ENCODE measurements around the gene RBMS2. TPM values are rescaled to one million over a fixed set of nuclear protein-coding genes. Genes with fewer than 3 reads are reported as not detected.

Gene RBMS2
- total and polyA plus RNA-seq, 9 of the 15 experiments (the other 6 are each of a cell fraction or from before 2014, with no cell fraction given): 0.08 to 10.5 (median 0.31) TPM

DNA sequence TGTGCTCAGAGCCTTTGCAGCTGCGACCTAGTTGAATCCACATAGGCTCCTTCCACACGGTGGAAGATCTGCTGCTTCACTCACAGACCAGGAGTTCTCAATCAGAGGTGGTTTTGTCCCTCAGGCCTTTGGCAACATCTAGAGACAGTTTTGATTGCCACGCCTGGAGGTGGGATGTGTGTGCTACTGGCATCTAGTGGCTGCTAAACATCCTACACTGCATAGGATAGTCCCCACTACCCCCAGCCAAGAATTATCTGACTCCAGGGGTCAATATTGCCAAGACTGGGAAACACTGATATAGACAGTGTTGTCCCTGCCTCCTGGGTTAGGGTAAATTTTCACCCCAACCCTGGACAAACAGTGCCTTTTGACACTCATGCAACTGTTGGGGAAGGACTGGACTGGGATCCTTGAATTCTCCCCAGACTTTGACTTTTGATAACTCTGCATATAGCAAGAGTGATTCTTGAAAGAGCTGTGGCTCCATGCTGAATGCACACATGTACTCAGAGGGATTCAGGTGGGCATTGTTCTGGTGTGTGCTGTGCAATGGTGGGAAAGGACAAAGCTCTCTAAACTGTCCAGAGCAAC lies 68.7 kb downstream of the RBMS2 start (continued):
- TF ChIP-seq SMC3 (conservative IDR thresholded peaks at IDR 0.05; ENCODE audit: insufficient read depth, low read depth, low read length) (peak; percentile 59), ZNF830 (CRISPR knock-in tag; IDR thresholded peaks at IDR 0.05) (no peak), CC2D1A (IDR thresholded peaks at IDR 0.05) (peak; percentile 39; the same call in 1 of the 2 replicates), CAMTA2 (CRISPR knock-in tag; conservative IDR thresholded peaks at IDR 0.05) (no peak), HNRNPLL (IDR thresholded peaks at IDR 0.05; ENCODE audit: low read depth, low read length, poor library complexity, severe bottlenecking) (no peak), SMAD3 (CRISPR knock-in tag; conservative IDR thresholded peaks at IDR 0.05) (no peak)

DNA sequence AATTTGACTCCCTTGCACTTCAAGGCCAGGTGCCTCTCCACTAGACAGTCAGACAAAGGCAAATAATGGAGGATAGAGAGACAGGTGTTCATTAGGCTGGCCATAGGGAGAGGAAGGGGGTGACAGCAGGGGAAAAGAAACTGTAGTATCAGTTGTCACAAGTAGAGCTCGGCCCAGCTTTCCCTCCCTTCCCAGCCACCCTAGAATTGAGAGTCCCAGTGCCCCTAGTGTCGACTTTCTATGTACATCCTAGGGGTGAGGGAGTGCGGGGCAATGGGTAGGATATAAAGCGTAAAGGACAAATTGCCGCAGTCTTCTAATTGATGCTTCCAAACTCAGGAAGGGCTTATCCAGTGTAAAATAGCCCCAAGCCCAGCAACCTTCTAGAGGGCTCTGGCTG lies 69.5 kb downstream of the RBMS2 start:
- no peaks in the 10 kb centered on the region for H3K9me1 ChIP-seq (ENCODE audit: control insufficient read depth, insufficient read depth, low read length)
- peak in 1 of 4 experiments; percentile 24 for DNase-seq (ENCODE audit: extremely low read depth in 1 of 4, low spot score in 3 of 4)
- H3K9me3 ChIP-seq (replicated peaks; ENCODE audit: control insufficient read depth, insufficient read depth, low read depth, low read length): no peaks in the 10 kb centered on the region
- WGBS (ENCODE audit: insufficient coverage, low coverage, missing lambda C conversion rate): 36% methylated on average over 5 of the region's 5 CpGs
- no peak overlapping the region for H3K27ac ChIP-seq (ENCODE audit: extremely low read depth, low read depth, low read length)
- no peak overlapping the region for H3K4me2 ChIP-seq (ENCODE audit: insufficient read depth, low read length)
- no TSS peak for BruUV-seq (replicated peaks)
- peaks cover 0 to 2% of the 10 kb centered on the region in 2 experiments; a peak in 1 of 5 replicates for H3K4me1 ChIP-seq (replicated peaks in 1 of 2; ENCODE audit: control insufficient read depth in 2 of 2, insufficient read depth in 2 of 2, low read length in 2 of 2)
- no peaks in the 10 kb centered on the region for H3K79me2 ChIP-seq (ENCODE audit: control insufficient read depth, insufficient read depth, low read length)
- no peak overlapping the region for H2AFZ ChIP-seq (ENCODE audit: low read depth, low read length)
- no peak for FAIRE-seq
- 0 out of 5 replicates have a peak, but pooled peaks cover 0 to 5% of the 10 kb centered on the region in 2 experiments for H3K27me3 ChIP-seq (ENCODE audit: control insufficient read depth in 2 of 2, insufficient read depth in 2 of 2, low read length in 2 of 2)
- peaks cover 9% of the 10 kb centered on the region; the same call in 1 of the 3 replicates for H3K36me3 ChIP-seq (ENCODE audit: control insufficient read depth, insufficient read depth, low read length)
- H3K9ac ChIP-seq (ENCODE audit: insufficient read depth in 1 of 2, low read depth in 2 of 2, low read length in 2 of 2): no peak overlapping the region
- no peak overlapping the region for H3K4me3 ChIP-seq
- ChIA-PET CTCF (ENCODE audit: low intra/inter-chr PET ratio) (interaction anchor here (0.5 kb wide), 1 partner anchor 18 kb away, joined by 4 read pairs; no protein-coding TSS in a partner anchor), POLR2A (interaction anchor here (0.6 to 1.3 kb wide), 3 partner anchors 12 to 77 kb away, joined by 4 read pairs; no protein-coding TSS in a partner anchor)
- intact Hi-C loops (cut with micrococcal nuclease): no loop called here
- TF ChIP-seq ZBTB17 (CRISPR knock-in tag; IDR thresholded peaks at IDR 0.05) (no peak), CTCF (IDR thresholded peaks at IDR 0.05 in 2 of 3, conservative IDR thresholded peaks at IDR 0.05 in 1 of 3; ENCODE audit: insufficient read depth in 2 of 3, low read depth in 1 of 3, low read length in 3 of 3) (peak in 1 of 3 experiments; percentile 33; a peak in 1 of 6 replicates)
- peak; percentile 26; the same call in 2 of the 3 replicates for ATAC-seq
- in situ Hi-C loops (cut with MboI): no loop called here
- H4K20me1 ChIP-seq (replicated peaks; ENCODE audit: control insufficient read depth, insufficient read depth, low read length): no peaks in the 10 kb centered on the region; the same call in 1 of the 2 replicates

Measured in K562 (cell line).